ENCODE data around the gene HSD17B4. TPM values are rescaled to one million over a fixed set of nuclear protein-coding genes. Genes with fewer than 3 reads are reported as not detected.
"Not testable (repeated sequence)": the region's sequence is repeated elsewhere in the genome, so short reads cannot be mapped to it uniquely, and the experiment has no call there.

HSD17B4 gene
- total RNA-seq, 2 experiments from 2014 or later = 85.6 to 96.3 TPM

DNA sequence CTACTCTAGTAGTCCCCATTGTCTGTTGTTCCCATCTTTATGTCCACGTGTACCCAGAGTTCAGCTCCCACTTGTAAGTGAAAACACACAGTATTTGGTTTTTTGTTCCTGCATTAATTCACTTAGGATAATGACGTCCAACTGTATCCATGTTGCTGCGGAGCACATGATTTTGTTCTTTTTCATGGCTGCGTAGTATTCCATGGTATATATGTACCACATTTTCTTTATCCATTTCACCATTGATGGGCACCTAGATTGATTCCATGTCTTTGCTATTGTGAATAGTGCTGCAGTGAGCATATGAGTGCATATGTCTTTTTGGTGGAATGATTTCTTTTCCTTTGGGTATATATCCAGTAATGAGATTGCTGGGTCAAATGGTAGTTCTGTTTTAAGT lies 51.6 kb downstream of the HSD17B4 start:
- H3K27me3 Mint-ChIP-seq (ENCODE audit: low read depth); CTCF ChIA-PET; intact Hi-C loops (cut with micrococcal nuclease); H3K4me1 Mint-ChIP-seq (ENCODE audit: low read depth); DNase-seq; H3K4me3 Mint-ChIP-seq; H3K27ac Mint-ChIP-seq: not testable (repeated sequence)
- H3K36me3 Mint-ChIP-seq (ENCODE audit: low read depth) = peaks cover 46% of the 10 kb centered on the region
- H3K9me3 Mint-ChIP-seq = peaks cover 16% of the 10 kb centered on the region

DNA sequence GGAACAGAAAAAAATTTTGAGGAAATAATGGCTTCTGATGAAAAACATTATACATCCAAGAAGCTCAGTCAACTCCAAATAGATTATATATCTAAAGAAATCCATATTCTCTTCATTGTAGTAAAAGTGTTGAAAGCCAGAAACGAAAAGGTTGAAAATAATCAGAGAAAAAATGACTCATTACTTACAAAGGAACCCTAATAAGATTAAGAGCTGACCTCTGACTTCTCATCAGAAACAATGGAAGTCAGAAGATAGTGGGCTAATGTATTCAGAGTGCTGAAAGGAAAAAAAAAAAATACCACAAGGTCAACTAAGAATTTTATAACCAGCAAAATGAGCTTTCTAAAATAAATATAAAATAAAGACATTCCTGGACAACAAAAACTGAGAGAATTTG lies 60.0 kb downstream of the HSD17B4 start:
- no peak for DNase-seq
- H3K27ac Mint-ChIP-seq = no peak overlapping the region
- H3K9me3 Mint-ChIP-seq = no peaks in the 10 kb centered on the region
- no peaks in the 10 kb centered on the region for H3K27me3 Mint-ChIP-seq (ENCODE audit: low read depth)
- no peaks in the 10 kb centered on the region for H3K4me1 Mint-ChIP-seq (ENCODE audit: low read depth)
- H3K4me3 Mint-ChIP-seq = no peak overlapping the region
- intact Hi-C loops (cut with micrococcal nuclease) = no loop called here
- H3K36me3 Mint-ChIP-seq (ENCODE audit: low read depth) = peaks cover 51% of the 10 kb centered on the region
- CTCF ChIA-PET = interaction anchor here (1.1 kb wide), 1 partner anchor 16 kb away, joined by 5 read pairs; no protein-coding TSS in a partner anchor

DNA sequence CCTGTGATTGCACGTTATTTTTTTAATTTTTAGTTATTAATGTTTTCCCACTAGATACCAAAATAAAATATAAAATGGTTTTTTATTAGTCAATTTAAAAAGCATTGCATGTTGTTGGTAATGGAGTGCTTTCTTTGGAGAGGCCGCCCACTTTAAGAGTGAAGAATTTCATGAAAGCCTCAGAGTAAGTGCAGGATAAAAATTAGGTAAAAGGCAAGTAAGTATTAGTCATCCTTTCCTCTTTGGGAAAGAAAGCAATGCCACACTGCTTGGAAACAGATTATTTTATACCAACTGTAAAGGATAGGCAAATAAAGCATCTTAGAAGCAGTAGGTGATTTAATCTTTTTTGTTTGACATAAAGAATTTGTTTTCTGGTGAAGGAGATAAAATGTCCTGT lies 62.9 kb downstream of the HSD17B4 start:
- intact Hi-C loops (cut with micrococcal nuclease) = no loop called here
- no peaks in the 10 kb centered on the region for H3K9me3 Mint-ChIP-seq
- DNase-seq = no peak
- peaks cover 56% of the 10 kb centered on the region for H3K36me3 Mint-ChIP-seq (ENCODE audit: low read depth)
- no peak overlapping the region for H3K27ac Mint-ChIP-seq
- H3K27me3 Mint-ChIP-seq (ENCODE audit: low read depth) = no peaks in the 10 kb centered on the region
- no peaks in the 10 kb centered on the region for H3K4me1 Mint-ChIP-seq (ENCODE audit: low read depth)
- CTCF ChIA-PET = no interaction called here
- no peak overlapping the region for H3K4me3 Mint-ChIP-seq

DNA sequence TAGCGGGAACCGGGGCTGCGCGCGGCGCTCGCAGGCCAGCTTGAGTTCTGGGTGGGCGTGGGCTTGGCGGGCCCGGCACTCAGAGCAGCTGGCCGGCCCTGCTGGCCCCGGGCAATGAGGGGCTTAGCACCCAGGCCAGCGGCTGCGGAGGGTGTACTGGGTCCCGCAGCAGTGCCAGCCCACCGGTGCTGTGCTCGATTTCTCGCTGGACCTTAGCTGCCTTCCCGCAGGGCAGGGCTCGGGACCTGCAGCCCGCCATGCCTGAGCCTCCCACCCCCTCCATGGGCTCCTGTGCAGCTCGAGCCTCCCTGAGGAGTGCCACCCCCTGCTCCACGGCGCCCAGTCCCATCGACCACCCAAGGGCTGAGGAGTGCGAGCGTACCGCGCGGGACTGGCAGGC lies 64.8 kb downstream of the HSD17B4 start:
- H3K36me3 Mint-ChIP-seq (ENCODE audit: low read depth) = peaks cover 44% of the 10 kb centered on the region
- H3K27me3 Mint-ChIP-seq (ENCODE audit: low read depth); H3K27ac Mint-ChIP-seq; H3K9me3 Mint-ChIP-seq; H3K4me3 Mint-ChIP-seq; H3K4me1 Mint-ChIP-seq (ENCODE audit: low read depth); intact Hi-C loops (cut with micrococcal nuclease); CTCF ChIA-PET; DNase-seq: not testable (repeated sequence)

DNA sequence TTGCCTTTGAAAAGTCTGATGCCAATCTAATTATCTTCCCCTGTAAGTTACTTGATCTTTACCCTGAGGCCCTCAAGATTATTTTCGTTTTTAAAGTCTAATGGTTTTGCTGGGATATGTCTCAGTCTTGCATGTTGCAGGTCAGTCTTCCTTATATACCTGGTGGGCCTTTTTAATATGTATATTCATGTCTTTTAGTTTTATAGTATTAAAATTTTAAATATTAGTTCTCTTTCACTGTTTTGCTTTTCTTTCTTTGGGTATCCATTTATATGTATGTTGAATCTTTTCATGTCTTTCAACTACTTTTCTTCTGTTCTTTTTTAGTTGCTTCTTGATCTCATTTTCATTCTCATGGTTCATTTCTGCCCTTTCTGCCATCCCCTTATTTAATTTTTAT lies 68.9 kb downstream of the HSD17B4 start:
- CTCF ChIA-PET = no interaction called here
- intact Hi-C loops (cut with micrococcal nuclease) = no loop called here
- Mint-ChIP-seq H3K36me3 (ENCODE audit: low read depth) (peaks cover 33% of the 10 kb centered on the region), H3K4me1 (ENCODE audit: low read depth) (no peaks in the 10 kb centered on the region), H3K27ac (no peak overlapping the region), H3K9me3 (no peaks in the 10 kb centered on the region), H3K27me3 (ENCODE audit: low read depth) (no peaks in the 10 kb centered on the region), H3K4me3 (no peak overlapping the region)
- DNase-seq = no peak

DNA sequence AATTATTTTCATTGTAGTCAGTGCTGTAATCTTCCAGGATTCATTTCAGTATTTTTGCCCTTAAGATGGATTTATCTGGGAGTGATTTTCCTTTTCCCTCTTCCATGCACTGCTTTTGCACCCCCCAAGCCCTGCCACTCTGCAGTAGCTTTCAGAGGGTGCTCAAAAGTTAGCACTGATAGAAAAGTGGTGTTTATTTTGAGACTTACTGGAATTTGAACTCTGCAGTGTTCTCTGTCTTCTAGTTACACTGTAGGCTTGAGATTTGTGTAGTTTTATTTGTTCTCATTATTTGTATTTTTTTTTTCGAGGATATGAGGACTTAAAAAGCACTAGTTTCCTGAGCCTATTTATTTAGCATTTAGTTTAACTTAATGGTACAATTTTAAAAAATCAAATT lies 70.5 kb downstream of the HSD17B4 start:
- H3K36me3 Mint-ChIP-seq (ENCODE audit: low read depth) = peaks cover 29% of the 10 kb centered on the region
- DNase-seq = no peak
- H3K4me3 Mint-ChIP-seq = no peak overlapping the region
- intact Hi-C loops (cut with micrococcal nuclease) = loop anchor here (2.0 kb wide), 1 partner anchor 32 kb away; no protein-coding TSS in a partner anchor
- no peak overlapping the region for H3K27ac Mint-ChIP-seq
- H3K4me1 Mint-ChIP-seq (ENCODE audit: low read depth) = no peaks in the 10 kb centered on the region
- CTCF ChIA-PET = interaction anchor here (0.7 kb wide), 1 partner anchor 100 kb away, joined by 4 read pairs; no protein-coding TSS in a partner anchor
- no peaks in the 10 kb centered on the region for H3K9me3 Mint-ChIP-seq
- H3K27me3 Mint-ChIP-seq (ENCODE audit: low read depth) = no peaks in the 10 kb centered on the region

DNA sequence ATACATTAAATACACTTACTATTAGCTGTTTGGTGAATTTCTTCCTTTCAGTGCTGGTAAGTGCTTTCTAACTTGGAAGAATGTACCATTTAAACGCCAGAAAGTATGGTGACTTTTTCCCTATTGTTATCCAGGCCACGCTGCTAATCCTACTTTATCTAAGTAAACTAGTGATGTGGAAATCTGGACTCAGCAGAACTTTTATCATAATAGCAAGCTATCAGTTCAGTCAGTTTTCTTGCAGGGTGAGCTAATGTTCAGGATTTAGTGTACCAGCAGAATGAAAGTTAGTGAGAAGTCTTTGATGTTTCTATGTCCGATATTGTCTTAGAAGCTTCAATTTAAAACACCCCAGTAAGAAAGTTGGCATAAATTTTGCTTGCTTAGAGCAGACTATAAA lies 72.2 kb downstream of the HSD17B4 start:
- intact Hi-C loops (cut with micrococcal nuclease) = no loop called here
- no peak for DNase-seq
- H3K36me3 Mint-ChIP-seq (ENCODE audit: low read depth) = peaks cover 19% of the 10 kb centered on the region
- no peak overlapping the region for H3K27ac Mint-ChIP-seq
- no peaks in the 10 kb centered on the region for H3K4me1 Mint-ChIP-seq (ENCODE audit: low read depth)
- CTCF ChIA-PET = no interaction called here
- no peak overlapping the region for H3K4me3 Mint-ChIP-seq
- H3K9me3 Mint-ChIP-seq = no peaks in the 10 kb centered on the region
- no peaks in the 10 kb centered on the region for H3K27me3 Mint-ChIP-seq (ENCODE audit: low read depth)

DNA sequence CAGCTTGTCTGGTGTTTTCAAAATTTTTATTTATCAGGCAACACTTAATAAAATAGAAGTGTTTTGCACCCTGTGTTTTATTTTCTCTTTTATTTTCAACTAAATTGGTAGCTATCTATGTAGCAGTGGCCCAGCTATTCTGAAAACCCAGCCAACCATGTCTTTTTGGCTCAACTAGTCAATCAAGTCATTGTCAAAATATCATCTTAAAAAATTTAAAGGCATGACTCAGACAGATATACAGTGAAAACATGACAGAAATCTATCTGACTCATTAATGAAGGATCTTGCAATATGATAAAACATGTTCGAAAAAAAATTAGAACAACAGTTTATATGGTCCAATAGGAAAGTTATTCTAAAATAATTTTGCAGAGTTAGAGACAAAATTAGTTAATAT lies 75.1 kb downstream of the HSD17B4 start:
- H3K27ac Mint-ChIP-seq = no peak overlapping the region
- peaks cover 15% of the 10 kb centered on the region for H3K36me3 Mint-ChIP-seq (ENCODE audit: low read depth)
- DNase-seq = no peak
- H3K4me1 Mint-ChIP-seq (ENCODE audit: low read depth) = no peaks in the 10 kb centered on the region
- CTCF ChIA-PET = no interaction called here
- no peak overlapping the region for H3K4me3 Mint-ChIP-seq
- H3K9me3 Mint-ChIP-seq = no peaks in the 10 kb centered on the region
- no peaks in the 10 kb centered on the region for H3K27me3 Mint-ChIP-seq (ENCODE audit: low read depth)
- intact Hi-C loops (cut with micrococcal nuclease) = no loop called here

DNA sequence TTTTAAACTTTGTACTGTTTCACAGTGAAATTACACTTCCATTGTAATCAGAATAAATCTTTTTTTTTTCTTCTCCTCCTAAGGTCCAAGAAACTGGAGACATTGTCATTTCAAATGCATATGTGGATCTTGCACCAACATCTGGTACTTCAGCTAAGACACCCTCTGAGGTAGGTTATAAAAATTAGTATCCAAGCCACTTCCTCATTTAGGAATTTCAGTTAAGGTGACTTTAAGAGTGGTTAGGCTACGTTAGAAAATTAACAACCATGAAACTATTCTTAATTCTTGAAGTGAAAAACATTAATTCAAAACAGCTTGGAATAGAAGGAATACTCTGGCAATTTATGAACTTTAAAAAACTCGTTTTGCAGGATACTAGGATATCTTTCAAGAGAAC lies 77.5 kb downstream of the HSD17B4 start:
- no peaks in the 10 kb centered on the region for H3K4me1 Mint-ChIP-seq (ENCODE audit: low read depth)
- CTCF ChIA-PET = no interaction called here
- H3K36me3 Mint-ChIP-seq (ENCODE audit: low read depth) = peaks cover 16% of the 10 kb centered on the region

DNA sequence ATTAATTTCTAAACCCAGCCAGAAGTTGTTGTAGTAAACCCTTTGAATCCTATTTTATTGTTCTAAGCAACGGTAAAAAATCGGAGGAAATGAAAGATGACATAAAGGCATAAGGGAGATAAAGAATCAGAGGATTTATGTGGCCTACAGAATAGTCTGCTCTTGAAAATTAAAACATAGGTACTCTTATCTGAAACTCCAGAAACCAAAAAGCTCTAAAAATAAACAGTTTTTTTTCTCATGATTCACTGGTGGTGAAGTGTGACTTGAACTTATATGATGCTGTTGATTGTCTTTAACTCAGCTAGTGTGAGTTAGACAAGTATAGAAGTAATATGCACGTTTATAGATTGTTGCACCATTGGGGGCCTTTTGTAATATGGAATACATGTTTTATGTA lies 80.3 kb downstream of the HSD17B4 start:
- Mint-ChIP-seq H3K36me3 (ENCODE audit: low read depth) (peaks cover 15% of the 10 kb centered on the region), H3K4me3 (no peak overlapping the region), H3K9me3 (no peaks in the 10 kb centered on the region), H3K27ac (no peak overlapping the region), H3K27me3 (ENCODE audit: low read depth) (no peaks in the 10 kb centered on the region), H3K4me1 (ENCODE audit: low read depth) (peaks cover 1% of the 10 kb centered on the region)
- DNase-seq = no peak
- CTCF ChIA-PET = no interaction called here
- intact Hi-C loops (cut with micrococcal nuclease) = no loop called here

More for the DNA sequence above, 77.5 kb downstream of the HSD17B4 start:
- Mint-ChIP-seq H3K27ac (no peak overlapping the region), H3K27me3 (ENCODE audit: low read depth) (no peaks in the 10 kb centered on the region), H3K9me3 (no peaks in the 10 kb centered on the region), H3K4me3 (no peak overlapping the region)
- DNase-seq = no peak
- intact Hi-C loops (cut with micrococcal nuclease) = no loop called here

DNA sequence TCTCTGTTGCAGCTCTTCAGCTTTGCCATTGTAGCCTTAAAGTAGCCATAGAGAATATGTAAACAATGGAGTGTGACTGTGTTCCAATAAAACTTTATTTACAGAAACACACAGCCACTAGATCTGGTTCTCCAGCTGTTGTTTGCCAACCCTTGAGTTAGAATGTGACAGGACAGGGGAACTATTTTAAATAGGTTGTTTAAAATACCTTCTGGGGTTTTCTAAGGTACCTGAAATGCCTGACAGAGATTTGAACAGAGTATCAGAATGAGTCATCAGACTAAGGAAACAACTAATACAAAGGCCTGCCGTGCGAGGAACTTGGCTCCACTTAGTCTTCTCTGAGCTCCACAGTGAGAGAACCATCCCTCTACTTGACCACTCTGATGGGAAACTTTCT lies 85.4 kb downstream of the HSD17B4 start:
- Mint-ChIP-seq H3K27me3 (ENCODE audit: low read depth) (no peaks in the 10 kb centered on the region), H3K27ac (no peak overlapping the region), H3K36me3 (ENCODE audit: low read depth) (peaks cover 35% of the 10 kb centered on the region), H3K4me1 (ENCODE audit: low read depth) (peaks cover 7% of the 10 kb centered on the region), H3K9me3 (no peaks in the 10 kb centered on the region), H3K4me3 (no peak overlapping the region)
- DNase-seq = peak; percentile 14
- CTCF ChIA-PET = no interaction called here
- intact Hi-C loops (cut with micrococcal nuclease) = no loop called here

DNA sequence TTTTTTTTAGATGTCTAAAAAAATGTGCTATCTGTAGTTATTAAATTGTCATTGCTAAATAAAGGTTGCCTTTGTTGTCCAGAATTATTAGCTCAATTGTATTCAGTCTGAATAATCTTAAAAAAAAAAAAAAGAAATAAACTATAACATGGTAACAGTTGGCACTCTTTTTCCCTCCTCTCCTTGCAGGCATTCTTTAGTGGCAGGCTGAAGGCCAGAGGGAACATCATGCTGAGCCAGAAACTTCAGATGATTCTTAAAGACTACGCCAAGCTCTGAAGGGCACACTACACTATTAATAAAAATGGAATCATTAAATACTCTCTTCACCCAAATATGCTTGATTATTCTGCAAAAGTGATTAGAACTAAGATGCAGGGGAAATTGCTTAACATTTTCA lies 89.4 kb downstream of the HSD17B4 start:
- H3K27me3 Mint-ChIP-seq (ENCODE audit: low read depth) = no peaks in the 10 kb centered on the region
- H3K27ac Mint-ChIP-seq = no peak overlapping the region
- no peaks in the 10 kb centered on the region for H3K9me3 Mint-ChIP-seq
- CTCF ChIA-PET = no interaction called here
- H3K4me1 Mint-ChIP-seq (ENCODE audit: low read depth) = peaks cover 7% of the 10 kb centered on the region
- H3K36me3 Mint-ChIP-seq (ENCODE audit: low read depth) = peaks cover 26% of the 10 kb centered on the region
- H3K4me3 Mint-ChIP-seq = no peak overlapping the region
- intact Hi-C loops (cut with micrococcal nuclease) = no loop called here
- DNase-seq = no peak

DNA sequence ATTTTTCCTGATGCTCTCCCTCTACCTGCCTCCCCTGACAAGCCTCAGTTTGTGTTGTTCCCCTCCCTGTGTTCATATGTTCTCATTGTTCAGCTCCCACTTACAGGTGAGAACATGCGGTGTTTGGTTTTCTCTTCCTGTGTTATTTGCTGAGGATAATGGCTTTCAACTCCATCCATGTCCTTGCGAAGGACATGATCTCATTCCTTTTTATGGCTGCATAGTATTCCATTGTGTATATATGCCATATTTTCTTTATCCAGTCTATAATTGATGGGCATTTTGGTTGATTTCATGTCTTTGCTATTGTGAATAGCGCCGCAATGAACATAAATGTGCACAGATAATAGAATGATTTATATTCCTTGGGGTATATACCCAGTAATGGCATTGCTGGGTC lies 99.5 kb downstream of the HSD17B4 start:
- intact Hi-C loops (cut with micrococcal nuclease) = no loop called here
- CTCF ChIA-PET = no interaction called here
- Mint-ChIP-seq H3K4me1 (ENCODE audit: low read depth) (no peaks in the 10 kb centered on the region), H3K27me3 (ENCODE audit: low read depth) (no peaks in the 10 kb centered on the region), H3K27ac (no peak overlapping the region), H3K36me3 (ENCODE audit: low read depth) (peaks cover 5% of the 10 kb centered on the region), H3K9me3 (peaks cover 3% of the 10 kb centered on the region), H3K4me3 (no peak overlapping the region)
- no peak for DNase-seq

DNA sequence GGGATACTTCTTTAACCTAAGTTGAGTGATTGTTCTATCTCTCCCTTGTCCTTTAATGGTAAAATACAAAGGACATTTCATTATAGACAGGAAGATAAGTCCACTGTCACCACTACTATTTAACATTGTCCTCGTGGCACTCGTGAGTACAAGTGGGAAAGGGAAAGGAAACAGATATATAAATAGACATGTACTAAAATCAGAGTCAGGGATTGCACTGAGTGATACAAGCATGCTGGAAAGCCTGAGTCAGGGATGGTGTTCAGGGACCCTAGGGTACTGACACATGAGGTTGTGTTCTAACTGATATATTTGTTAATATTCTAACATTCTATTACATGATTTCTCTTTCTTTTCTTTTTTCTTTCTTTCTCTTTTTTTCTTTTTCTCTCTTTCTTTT lies 102.3 kb downstream of the HSD17B4 start:
- peaks cover 3% of the 10 kb centered on the region for H3K27me3 Mint-ChIP-seq (ENCODE audit: low read depth)
- peaks cover 13% of the 10 kb centered on the region for H3K36me3 Mint-ChIP-seq (ENCODE audit: low read depth)
- H3K4me3 Mint-ChIP-seq = no peak overlapping the region

More for the DNA sequence above, 102.3 kb downstream of the HSD17B4 start:
- Mint-ChIP-seq H3K27ac (no peak overlapping the region), H3K4me1 (ENCODE audit: low read depth) (no peaks in the 10 kb centered on the region), H3K9me3 (peaks cover 8% of the 10 kb centered on the region)
- intact Hi-C loops (cut with micrococcal nuclease) = loop anchor here (2.0 kb wide), 1 partner anchor 32 kb away; no protein-coding TSS in a partner anchor
- CTCF ChIA-PET = no interaction called here
- DNase-seq = no peak
